ENCODE data around the gene ANKRD33B. TPM values are rescaled to one million over a fixed set of nuclear protein-coding genes. Genes with fewer than 3 reads are reported as not detected.

The ANKRD33B gene
- total RNA-seq, 1 donor from 2014 or later: 2.2 TPM

DNA sequence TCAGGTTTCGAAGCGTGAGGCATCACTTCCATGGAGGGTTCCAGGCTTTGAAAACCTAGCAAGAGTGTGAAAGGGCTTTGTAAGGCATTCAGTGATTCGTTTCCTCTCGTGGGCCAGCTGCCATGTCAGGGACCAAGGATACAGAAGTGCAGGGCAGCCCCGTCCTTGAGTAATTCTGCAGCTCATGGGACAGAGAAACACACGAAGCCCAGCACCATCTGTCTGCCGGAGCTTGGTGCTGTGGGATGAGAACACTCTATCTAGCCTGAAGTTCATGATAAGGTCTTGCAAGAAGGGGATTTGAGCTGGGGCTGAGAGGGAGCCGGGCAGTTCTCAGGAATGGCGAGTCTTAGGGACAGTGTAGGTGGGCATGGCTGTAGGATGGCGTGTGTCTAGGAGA is 55.8 kb downstream of the ANKRD33B start:
- peaks cover 18% of the 10 kb centered on the region for H3K9me3 Mint-ChIP-seq
- H3F3A ChIP-seq (ENCODE audit: low read depth): peaks cover 12% of the 10 kb centered on the region
- no peak overlapping the region for H2AFZ ChIP-seq (replicated peaks)
- no peak overlapping the region for H3K4me3 Mint-ChIP-seq
- no peaks in the 10 kb centered on the region for H4K20me1 ChIP-seq (ENCODE audit: low read depth)
- no peaks in the 10 kb centered on the region for H3K27me3 ChIP-seq
- peaks cover 3% of the 10 kb centered on the region for H3K4me1 Mint-ChIP-seq
- H3K27me3 Mint-ChIP-seq (ENCODE audit: insufficient read depth, low read depth): peaks cover 2% of the 10 kb centered on the region
- no peak overlapping the region for H3K4me2 ChIP-seq
- peaks cover 11% of the 10 kb centered on the region for H3K4me1 ChIP-seq
- no peak for TF ChIP-seq EZH2 (IDR thresholded peaks at IDR 0.05)
- no peak for DNase-seq (ENCODE audit: low spot score)
- no peak overlapping the region for H3K27ac ChIP-seq
- no peaks in the 10 kb centered on the region for H3K36me3 ChIP-seq
- no peak overlapping the region for H3K4me3 ChIP-seq
- H3K27ac Mint-ChIP-seq: no peak overlapping the region
- H3K79me2 ChIP-seq (ENCODE audit: low read depth): no peaks in the 10 kb centered on the region
- peaks cover 4% of the 10 kb centered on the region for H3K36me3 Mint-ChIP-seq
- H3K9me3 ChIP-seq (ENCODE audit: low read depth): no peaks in the 10 kb centered on the region
- H3K9ac ChIP-seq: no peak overlapping the region

GRCh38 chr5:10620346-10620745 is 56.5 kb downstream of the ANKRD33B start:
- Histone ChIP-seq H3K27ac (no peak overlapping the region), H3K4me2 (no peak overlapping the region), H3F3A (ENCODE audit: low read depth) (peaks cover 14% of the 10 kb centered on the region), H3K9ac (no peak overlapping the region), H4K20me1 (ENCODE audit: low read depth) (no peaks in the 10 kb centered on the region), H2AFZ (replicated peaks) (no peak overlapping the region), H3K9me3 (ENCODE audit: low read depth) (no peaks in the 10 kb centered on the region), H3K27me3 (no peaks in the 10 kb centered on the region), H3K4me1 (peaks cover 11% of the 10 kb centered on the region), H3K79me2 (ENCODE audit: low read depth) (no peaks in the 10 kb centered on the region), H3K4me3 (no peak overlapping the region), H3K36me3 (no peaks in the 10 kb centered on the region)
- Mint-ChIP-seq H3K4me3 (no peak overlapping the region), H3K27me3 (ENCODE audit: insufficient read depth, low read depth) (peaks cover 3% of the 10 kb centered on the region), H3K27ac (no peak overlapping the region), H3K36me3 (peaks cover 4% of the 10 kb centered on the region), H3K9me3 (peaks cover 18% of the 10 kb centered on the region), H3K4me1 (peaks cover 5% of the 10 kb centered on the region)
- DNase-seq (ENCODE audit: low spot score): no peak
- no peak for TF ChIP-seq EZH2phosphoT487 (IDR thresholded peaks at IDR 0.05)
- TF ChIP-seq EZH2 (IDR thresholded peaks at IDR 0.05): no peak
- TF ChIP-seq CTCF (IDR thresholded peaks at IDR 0.05): no peak

DNA sequence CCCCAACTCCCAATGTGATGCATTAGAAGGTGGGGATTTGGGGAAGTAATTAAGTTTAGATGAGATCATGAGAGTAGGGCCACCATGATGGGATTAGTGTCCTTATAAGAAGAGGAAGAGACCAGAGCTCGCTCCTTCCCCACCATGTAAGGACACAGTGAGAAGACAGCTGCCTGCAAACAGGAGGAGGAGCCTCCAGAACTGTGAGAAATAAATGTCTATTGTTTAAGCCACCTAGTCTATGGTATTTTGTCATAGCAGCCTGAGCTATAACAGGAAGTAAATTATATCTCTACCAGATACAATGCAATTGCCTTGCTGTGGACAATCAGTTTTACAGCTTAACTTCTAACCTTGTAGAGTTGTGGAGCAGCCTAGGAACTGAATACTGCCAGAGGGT is 58.0 kb downstream of the ANKRD33B start:
- H3K4me1 Mint-ChIP-seq: peaks cover 13% of the 10 kb centered on the region

More for the DNA sequence above, 58.0 kb downstream of the ANKRD33B start:
- Mint-ChIP-seq H3K4me3 (no peak overlapping the region), H3K27ac (no peak overlapping the region), H3K36me3 (peaks cover 4% of the 10 kb centered on the region), H3K27me3 (ENCODE audit: insufficient read depth, low read depth) (peaks cover 4% of the 10 kb centered on the region), H3K9me3 (peaks cover 18% of the 10 kb centered on the region)
- no peak overlapping the region for H2AFZ ChIP-seq (replicated peaks)
- H3K4me1 ChIP-seq: peaks cover 12% of the 10 kb centered on the region
- no peak overlapping the region for H3K27ac ChIP-seq
- no peak overlapping the region for H3K4me3 ChIP-seq
- no peaks in the 10 kb centered on the region for H4K20me1 ChIP-seq (ENCODE audit: low read depth)
- H3K9me3 ChIP-seq (ENCODE audit: low read depth): no peaks in the 10 kb centered on the region
- H3K27me3 ChIP-seq: no peaks in the 10 kb centered on the region
- H3F3A ChIP-seq (ENCODE audit: low read depth): peaks cover 14% of the 10 kb centered on the region
- H3K79me2 ChIP-seq (ENCODE audit: low read depth): no peaks in the 10 kb centered on the region
- H3K4me2 ChIP-seq: no peak overlapping the region
- H3K36me3 ChIP-seq: no peaks in the 10 kb centered on the region
- no peak for TF ChIP-seq EZH2phosphoT487 (IDR thresholded peaks at IDR 0.05)
- TF ChIP-seq EZH2 (IDR thresholded peaks at IDR 0.05): no peak
- no peak for TF ChIP-seq CTCF (IDR thresholded peaks at IDR 0.05)
- no peak for DNase-seq (ENCODE audit: low spot score)
- H3K9ac ChIP-seq: no peak overlapping the region

Measured in neural progenitor cell (in vitro differentiated cells).